Thymus (tissue), 11 donors: ENCODE data around the gene DGKH. TPM values are rescaled to one million over a fixed set of nuclear protein-coding genes. Genes with fewer than 3 reads are reported as not detected.

Experiments
- DNase-seq, 9 donors: peaks; one replicate each; pipeline ENCODE4 v3.0.0-alpha.2; 2013; ENCODE audit warnings: low spot score in 9 of 9, low read depth in 6 of 9, missing footprints in 1 of 9
- H3K27ac ChIP-seq, 2 donors: one replicate each; pipeline ENCODE4 v1.5.1; 2013; ENCODE audit warnings: control low read depth in 1 of 2, low read depth in 1 of 2, low read length in 1 of 2, mild to moderate bottlenecking in 1 of 2, moderate library complexity in 1 of 2
- H3K27me3 ChIP-seq, 2 donors: one replicate each; pipeline ENCODE4 v1.5.1; 2013; ENCODE audit warnings: low read length in 1 of 2; ENCODE audit not compliant: control insufficient read depth in 2 of 2, insufficient read depth in 1 of 2
- H3K36me3 ChIP-seq, 2 donors: one replicate each; pipeline ENCODE4 v1.5.1; 2013; ENCODE audit warnings: low read length in 1 of 2, mild to moderate bottlenecking in 1 of 2, moderate library complexity in 1 of 2; ENCODE audit not compliant: control insufficient read depth in 2 of 2, insufficient read depth in 2 of 2
- H3K4me1 ChIP-seq, 2 donors: one replicate each; pipeline ENCODE4 v1.5.1; 2013; ENCODE audit warnings: low read length in 2 of 2; ENCODE audit not compliant: control insufficient read depth in 2 of 2, insufficient read depth in 2 of 2
- H3K4me3 ChIP-seq, 2 donors: one replicate each; pipeline ENCODE4 v1.5.1; 2013; ENCODE audit warnings: low read length in 2 of 2, control low read depth in 1 of 2, mild to moderate bottlenecking in 1 of 2
- H3K9me3 ChIP-seq, 2 donors: one replicate each; pipeline ENCODE4 v1.5.1; 2013; ENCODE audit warnings: low read length in 1 of 2, mild to moderate bottlenecking in 1 of 2; ENCODE audit not compliant: control insufficient read depth in 2 of 2, insufficient read depth in 1 of 2
- WGBS: extraction: QIAGEN DNeasy Blood & Tissue Kit; methylation state at CpG from one replicate; pipeline ENCODE4 v1.1.7; 2013; 5-methylcytosine and 5-hydroxymethylcytosine counted together
- polyA plus RNA-seq: library from polyadenylated mRNA; stranded (reverse); fragments of 200-250 nt; gene quantifications from one replicate; pipeline ENCODE4 v1.2.3, GENCODE V29; 2013
- total RNA-seq: library from RNA; stranded (reverse); fragments of 120-200 nt; gene quantifications from one replicate; pipeline ENCODE4 v1.2.4, GENCODE V29; 2013
- donor health status: healthy.

The DGKH gene
- total and polyA plus RNA-seq, 2 donors: 5.3 to 5.9 TPM

GRCh38 chr13:42100960-42101359 lies 52.5 kb downstream of the DGKH start:
- H3K9me3 ChIP-seq: peaks cover 0 to 2% of the 10 kb centered on the region in 2 donors
- no peaks in the 10 kb centered on the region for H3K27me3 ChIP-seq
- 97% methylated on average over 3 of the region's 3 CpGs for WGBS
- H3K36me3 ChIP-seq: no peaks in the 10 kb centered on the region
- no peak overlapping the region for H3K4me3 ChIP-seq
- peaks cover 0 to 7% of the 10 kb centered on the region in 2 donors for H3K4me1 ChIP-seq
- DNase-seq: no peak
- H3K27ac ChIP-seq: no peak overlapping the region

GRCh38 chr13:42101821-42102585 lies 53.6 kb downstream of the DGKH start:
- 93% methylated on average over 3 of the region's 3 CpGs for WGBS
- Histone ChIP-seq H3K4me3 (no peak overlapping the region), H3K27ac (no peak overlapping the region), H3K27me3 (no peaks in the 10 kb centered on the region), H3K9me3 (peaks cover 0 to 2% of the 10 kb centered on the region in 2 donors), H3K36me3 (no peaks in the 10 kb centered on the region), H3K4me1 (peaks cover 0 to 7% of the 10 kb centered on the region in 2 donors)
- DNase-seq: peak in 1 of 9 donors; percentile 12

- Histone ChIP-seq H3K27ac (no peak overlapping the region), H3K36me3 (no peaks in the 10 kb centered on the region), H3K4me3 (no peak overlapping the region), H3K27me3 (no peaks in the 10 kb centered on the region), H3K9me3 (peaks cover 0 to 2% of the 10 kb centered on the region in 2 donors), H3K4me1 (peaks cover 0 to 7% of the 10 kb centered on the region in 2 donors)
- 90% methylated on average over 5 of the region's 5 CpGs for WGBS
- no peak for DNase-seq
These were observed 54.8 kb downstream of the DGKH start for GRCh38 chr13:42102961-42103865.

GRCh38 chr13:42106998-42107397 lies 58.5 kb downstream of the DGKH start:
- Histone ChIP-seq H3K4me1 (peaks cover 0 to 5% of the 10 kb centered on the region in 2 donors), H3K9me3 (peaks cover 0 to 2% of the 10 kb centered on the region in 2 donors), H3K27ac (no peak overlapping the region), H3K27me3 (no peaks in the 10 kb centered on the region), H3K36me3 (no peaks in the 10 kb centered on the region), H3K4me3 (no peak overlapping the region)
- WGBS: 97% methylated on average over 4 of the region's 4 CpGs
- DNase-seq: no peak

GRCh38 chr13:42107421-42107820 lies 59.0 kb downstream of the DGKH start:
- Histone ChIP-seq H3K9me3 (peaks cover 0 to 2% of the 10 kb centered on the region in 2 donors), H3K36me3 (no peaks in the 10 kb centered on the region), H3K27ac (no peak overlapping the region), H3K4me1 (peaks cover 0 to under 1% of the 10 kb centered on the region in 2 donors), H3K4me3 (no peak overlapping the region), H3K27me3 (no peaks in the 10 kb centered on the region)
- WGBS: 96% methylated on average over 5 of the region's 5 CpGs
- DNase-seq: no peak

GRCh38 chr13:42108217-42108616 lies 59.8 kb downstream of the DGKH start:
- Histone ChIP-seq H3K27ac (no peak overlapping the region), H3K27me3 (no peaks in the 10 kb centered on the region), H3K4me1 (no peaks in the 10 kb centered on the region), H3K36me3 (no peaks in the 10 kb centered on the region), H3K4me3 (no peak overlapping the region), H3K9me3 (peaks cover 0 to 2% of the 10 kb centered on the region in 2 donors)
- no peak for DNase-seq
- WGBS: 98% methylated on average over 4 of the region's 4 CpGs

GRCh38 chr13:42109957-42110356 lies 61.5 kb downstream of the DGKH start:
- no peak overlapping the region for H3K4me3 ChIP-seq
- 100% methylated on average over 2 of the region's 2 CpGs for WGBS

GRCh38 chr13:42110410-42111155 lies 62.1 kb downstream of the DGKH start:
- no peaks in the 10 kb centered on the region for H3K27me3 ChIP-seq
- no peaks in the 10 kb centered on the region for H3K36me3 ChIP-seq
- peaks cover 0 to 2% of the 10 kb centered on the region in 2 donors for H3K4me1 ChIP-seq
- peak; percentile 38 to 89 (median 83) for DNase-seq
- H3K27ac ChIP-seq: no peak overlapping the region
- no peaks in the 10 kb centered on the region for H3K9me3 ChIP-seq
- no peak overlapping the region for H3K4me3 ChIP-seq
- 34% methylated on average over 7 of the region's 7 CpGs for WGBS

More at GRCh38 chr13:42109957-42110356, 61.5 kb downstream of the DGKH start:
- no peaks in the 10 kb centered on the region for H3K27me3 ChIP-seq
- H3K4me1 ChIP-seq: peaks cover 0 to 2% of the 10 kb centered on the region in 2 donors
- DNase-seq: no peak
- no peak overlapping the region for H3K27ac ChIP-seq
- no peaks in the 10 kb centered on the region for H3K9me3 ChIP-seq
- H3K36me3 ChIP-seq: no peaks in the 10 kb centered on the region
